Spleen (tissue), 11 donors: Measurements from ENCODE around the gene RASSF5. TPM values are rescaled to one million over a fixed set of nuclear protein-coding genes. Genes with fewer than 3 reads are reported as not detected.

ENCODE experiments used
- DNase-seq: peaks from one replicate; pipeline ENCODE4 v3.0.0-alpha.2; 2020
- H3K27ac ChIP-seq, 8 donors: fragments of 200-600 bp; sonication (generic) in 7 of 8; 1 replicate in 4 of 8; 2 replicates in 4 of 8; pipeline versions ENCODE4 v1.5.0 to v1.8.0; 2016 to 2021; ENCODE audit warnings: inconsistent platforms in 4 of 8, mild to moderate bottlenecking in 4 of 8, moderate library complexity in 1 of 8
- H3K27me3 ChIP-seq, 7 donors: fragments of 200-600 bp; sonication (generic) in 6 of 7; replicated peaks in 1 of 7; 1 replicate in 4 of 7; 2 replicates in 3 of 7; pipeline versions ENCODE4 v1.5.0 to v1.8.0; 2016 to 2021; ENCODE audit warnings: inconsistent platforms in 3 of 7, mild to moderate bottlenecking in 1 of 7
- H3K36me3 ChIP-seq, 6 donors: fragments of 200-600 bp; sonication (generic) in 5 of 6; 1 replicate in 4 of 6; 2 replicates in 2 of 6; pipeline versions ENCODE4 v1.5.0 to v1.8.0; 2016 to 2021; ENCODE audit warnings: inconsistent platforms in 2 of 6
- H3K4me1 ChIP-seq, 6 donors: fragments of 200-600 bp; sonication (generic) in 5 of 6; 1 replicate in 3 of 6; 2 replicates in 3 of 6; pipeline versions ENCODE4 v1.5.0 to v1.8.0; 2016 to 2021; ENCODE audit warnings: inconsistent platforms in 3 of 6
- H3K4me3 ChIP-seq, 8 donors: fragments of 200-600 bp; sonication (generic) in 7 of 8; 1 replicate in 4 of 8; 2 replicates in 4 of 8; pipeline versions ENCODE4 v1.5.0 to v1.8.0; 2016 to 2021; ENCODE audit warnings: inconsistent platforms in 4 of 8, mild to moderate bottlenecking in 4 of 8, moderate library complexity in 2 of 8
- H3K9me3 ChIP-seq, 8 donors: fragments of 200-600 bp; sonication (generic) in 7 of 8; 1 replicate in 4 of 8; 2 replicates in 4 of 8; pipeline versions ENCODE4 v1.5.0 to v1.8.0; 2016 to 2021; ENCODE audit warnings: inconsistent platforms in 4 of 8
- POLR2A ChIP-seq, 3 donors: fragments of 450-650 bp; IDR thresholded peaks; one replicate each; pipeline ENCODE4 v1.5.1; 2017; ENCODE audit warnings: antibody characterized with exemption in 3 of 3, mild to moderate bottlenecking in 1 of 3
- POLR2AphosphoS5 ChIP-seq, 3 donors: sonication (generic); formaldehyde crosslinking; IDR thresholded peaks; one replicate each; pipeline ENCODE4 v1.5.1; 2017; ENCODE audit warnings: antibody characterized with exemption in 3 of 3
- WGBS, 5 donors: extraction: QIAGEN DNeasy Blood & Tissue Kit in 3 of 5; methylation state at CpG; one replicate each; pipeline versions ENCODE4 v1.1.5 to v1.1.7; 2013 to 2018; 5-methylcytosine and 5-hydroxymethylcytosine counted together
- intact Hi-C: fragments of 100-400 bp; cut with DNase I; formaldehyde crosslinking; loops from one replicate; pipeline ENCODE4 v1.15.0; 2023; ENCODE audit warnings: low total_unique reads
- polyA plus RNA-seq, 3 donors: library from polyadenylated mRNA; stranded (reverse); fragments of 200-250 nt; gene quantifications; one replicate each; pipeline ENCODE4 v1.2.1, GENCODE V29; 2013
- total RNA-seq, 7 donors: library from RNA; depleted of rRNA in 3 of 7; stranded (reverse); fragments of >200 nt in 3 of 7; fragmentation: NEBNext Ultra II Directional in 4 of 7; extraction: Animal tissue kit (Norgen Biotek cat#: 25700) in 4 of 7; gene quantifications; one replicate each; pipeline versions ENCODE4 v1.1.0 to v1.2.1, GENCODE V29; 2016 to 2021
- TF ChIP-seq, protein P1 (sequence below), 11 experiments: fragments of 200-600 bp in 7 of 11; fragments of 450-650 bp in 4 of 11; sonication (generic) in 4 of 11; IDR thresholded peaks in 8 of 11; conservative IDR thresholded peaks in 3 of 11; 1 replicate in 7 of 11; 2 replicates in 4 of 11; pipeline versions ENCODE4 v1.4.0 to v1.8.0; 2016 to 2021; ENCODE audit warnings: antibody characterized with exemption in 11 of 11, inconsistent platforms in 4 of 11, mild to moderate bottlenecking in 1 of 11
- donor health status: healthy with polysubstance abuse.
- donor health status: DM: no; HTN: no; CAD: no; lungs with moderate emphysema.
- donor health status: DM: no; HTN: no; CAD: no.
- donor health status: Bipolar disorder and iron deficiency.
- donor health status: healthy.
- donor health status: DM: no; HTN: no; CAD: no.
- donor health status: DM: yes; HTN: yes; CAD: no.

Gene RASSF5
- total and polyA plus RNA-seq, 10 donors: 32.2 to 168 (median 127) TPM

- H3K36me3 ChIP-seq: no peaks in the 10 kb centered on the region
- H3K4me1 ChIP-seq: peaks cover 7 to 44% (median 27%) of the 10 kb centered on the region in 6 donors
- peak; percentile 50 for DNase-seq
- no peak overlapping the region for H3K27ac ChIP-seq
- H3K4me3 ChIP-seq: no peak overlapping the region
- H3K27me3 ChIP-seq: no peaks in the 10 kb centered on the region
- intact Hi-C loops: no loop called here
- TF ChIP-seq, protein P1, sequence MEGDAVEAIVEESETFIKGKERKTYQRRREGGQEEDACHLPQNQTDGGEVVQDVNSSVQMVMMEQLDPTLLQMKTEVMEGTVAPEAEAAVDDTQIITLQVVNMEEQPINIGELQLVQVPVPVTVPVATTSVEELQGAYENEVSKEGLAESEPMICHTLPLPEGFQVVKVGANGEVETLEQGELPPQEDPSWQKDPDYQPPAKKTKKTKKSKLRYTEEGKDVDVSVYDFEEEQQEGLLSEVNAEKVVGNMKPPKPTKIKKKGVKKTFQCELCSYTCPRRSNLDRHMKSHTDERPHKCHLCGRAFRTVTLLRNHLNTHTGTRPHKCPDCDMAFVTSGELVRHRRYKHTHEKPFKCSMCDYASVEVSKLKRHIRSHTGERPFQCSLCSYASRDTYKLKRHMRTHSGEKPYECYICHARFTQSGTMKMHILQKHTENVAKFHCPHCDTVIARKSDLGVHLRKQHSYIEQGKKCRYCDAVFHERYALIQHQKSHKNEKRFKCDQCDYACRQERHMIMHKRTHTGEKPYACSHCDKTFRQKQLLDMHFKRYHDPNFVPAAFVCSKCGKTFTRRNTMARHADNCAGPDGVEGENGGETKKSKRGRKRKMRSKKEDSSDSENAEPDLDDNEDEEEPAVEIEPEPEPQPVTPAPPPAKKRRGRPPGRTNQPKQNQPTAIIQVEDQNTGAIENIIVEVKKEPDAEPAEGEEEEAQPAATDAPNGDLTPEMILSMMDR (IDR thresholded peaks at IDR 0.05 in 8 of 11, conservative IDR thresholded peaks at IDR 0.05 in 3 of 11): no peak
- TF ChIP-seq POLR2A (IDR thresholded peaks at IDR 0.05) (no peak), POLR2AphosphoS5 (IDR thresholded peaks at IDR 0.05) (no peak)
- WGBS, 5 donors: 89 to 97% (median 90%) methylated on average over 11 to 18 of the region's 18 CpGs
- H3K9me3 ChIP-seq: no peaks in the 10 kb centered on the region
Observed at GRCh38 chr1:206518206-206518605, 10.9 kb downstream of the RASSF5 start.

DNA sequence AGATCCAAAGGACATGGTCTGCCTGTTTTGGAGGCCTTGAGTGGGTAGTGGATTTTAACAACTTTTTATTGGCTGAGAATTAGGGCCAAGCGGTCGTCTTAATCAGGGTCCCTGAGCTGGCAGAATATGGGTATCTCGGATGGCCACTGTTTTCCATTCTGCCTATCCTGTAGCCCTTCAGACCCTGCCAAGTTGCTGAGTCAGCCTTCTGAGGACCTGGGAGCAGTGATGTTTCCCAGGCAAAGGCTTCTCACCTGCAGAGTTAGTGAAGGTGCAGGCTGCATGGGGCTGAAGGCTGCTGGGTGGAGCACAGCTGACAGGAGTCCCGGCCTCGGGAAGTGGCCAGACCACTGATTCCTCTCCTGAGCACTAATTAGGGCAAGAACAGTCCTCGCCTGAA, 11.4 kb downstream of the RASSF5 start:
- Histone ChIP-seq H3K27me3 (no peaks in the 10 kb centered on the region), H3K4me1 (peaks cover 7 to 40% (median 25%) of the 10 kb centered on the region in 6 donors), H3K4me3 (no peak overlapping the region), H3K9me3 (no peaks in the 10 kb centered on the region), H3K36me3 (no peaks in the 10 kb centered on the region), H3K27ac (no peak overlapping the region)
- peak; percentile 42 for DNase-seq
- TF ChIP-seq POLR2AphosphoS5 (IDR thresholded peaks at IDR 0.05) (no peak), POLR2A (IDR thresholded peaks at IDR 0.05) (no peak)
- 89 to 100% (median 93%) methylated on average over 1 to 6 of the region's 6 CpGs for WGBS, 5 donors
- intact Hi-C loops: no loop called here

- WGBS, 5 donors: 88 to 94% (median 90%) methylated on average over 5 of the region's 5 CpGs
- H3K27ac ChIP-seq: no peak overlapping the region
- DNase-seq: peak; percentile 35
- H3K9me3 ChIP-seq: no peaks in the 10 kb centered on the region
- no peaks in the 10 kb centered on the region for H3K36me3 ChIP-seq
- H3K4me1 ChIP-seq: peaks cover 0 to 28% (median 8%) of the 10 kb centered on the region in 6 donors
- intact Hi-C loops: no loop called here
- H3K4me3 ChIP-seq: no peak overlapping the region
- H3K27me3 ChIP-seq: no peaks in the 10 kb centered on the region
- TF ChIP-seq, protein P1 (IDR thresholded peaks at IDR 0.05 in 8 of 11, conservative IDR thresholded peaks at IDR 0.05 in 3 of 11): no peak
Observed at GRCh38 chr1:206521127-206521526, 13.8 kb downstream of the RASSF5 start.

DNA sequence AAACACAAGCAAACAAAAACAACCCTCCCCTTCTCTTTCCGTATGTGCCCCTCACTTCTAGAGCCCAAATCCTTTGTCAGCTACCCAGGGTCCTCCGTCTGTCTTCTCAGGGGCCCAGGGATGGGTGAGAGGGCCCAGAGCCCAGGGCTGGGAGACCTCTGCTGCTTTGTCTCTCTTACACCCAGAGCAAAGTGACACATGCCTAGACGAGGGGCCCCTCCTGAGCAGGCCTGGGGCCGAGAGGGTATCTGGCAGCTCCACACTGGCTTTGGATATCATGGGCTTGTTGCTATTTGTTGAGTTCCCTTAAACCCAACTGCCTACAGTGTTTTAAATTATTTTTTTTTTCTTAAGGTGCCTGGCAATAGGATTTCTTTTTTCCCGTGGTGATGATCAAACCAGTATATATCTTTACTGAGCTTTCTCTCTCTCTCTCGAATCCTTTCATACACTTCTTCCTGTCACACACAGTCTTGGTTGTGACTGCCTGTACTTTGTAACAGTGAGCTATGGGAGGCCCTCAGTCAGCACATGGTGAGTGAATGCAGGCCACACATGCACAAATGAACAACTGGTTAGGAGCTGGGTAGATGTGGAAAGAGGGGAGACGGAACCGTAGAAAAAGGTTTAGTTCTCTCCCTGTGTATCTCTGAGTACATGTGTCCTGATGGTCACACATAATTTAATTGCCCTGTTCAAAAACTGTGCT, 14.5 kb downstream of the RASSF5 start:
- H3K9me3 ChIP-seq: no peaks in the 10 kb centered on the region
- peaks cover 0 to 28% (median 7%) of the 10 kb centered on the region in 6 donors for H3K4me1 ChIP-seq
- no peaks in the 10 kb centered on the region for H3K27me3 ChIP-seq
- no peaks in the 10 kb centered on the region for H3K36me3 ChIP-seq
- intact Hi-C loops: no loop called here
- peak overlapping the region in 1 of 8 donors; percentile 22 for H3K27ac ChIP-seq
- H3K4me3 ChIP-seq: no peak overlapping the region
- TF ChIP-seq POLR2AphosphoS5 (IDR thresholded peaks at IDR 0.05) (no peak), POLR2A (IDR thresholded peaks at IDR 0.05) (no peak)
- TF ChIP-seq, protein P1 (IDR thresholded peaks at IDR 0.05 in 8 of 11, conservative IDR thresholded peaks at IDR 0.05 in 3 of 11): no peak
- DNase-seq: peak; percentile 40
- 80 to 91% (median 81%) methylated on average over 8 of the region's 8 CpGs for WGBS, 5 donors
